Fibroblast of the aortic adventitia (primary cell): ENCODE data around the gene GPR35. TPM values are rescaled to one million over a fixed set of nuclear protein-coding genes. Genes with fewer than 3 reads are reported as not detected.

ENCODE experiments used
- DNase-seq: peaks from one replicate; pipeline ENCODE4 v3.0.0-alpha.2; 2010; ENCODE audit warnings: low read depth
- H3K4me3 ChIP-seq: 2 replicates; pipeline ENCODE4 v1.5.1; 2011; ENCODE audit warnings: low read depth, mild to moderate bottlenecking, control low read depth, low read length, moderate library complexity
- total RNA-seq: library from RNA; depleted of rRNA; stranded (reverse); fragments of >200 nt; gene quantifications from 2 replicates; pipeline ENCODE4 v1.2.3, GENCODE V29; 2012; ENCODE audit warnings: low replicate concordance
- TF ChIP-seq, protein P1 (sequence below): IDR thresholded peaks from 2 replicates; pipeline ENCODE4 v1.5.1; 2011; ENCODE audit warnings: mild to moderate bottlenecking, low read length, control low read depth, inconsistent platforms; ENCODE audit not compliant: insufficient read depth

Gene GPR35, protein sequence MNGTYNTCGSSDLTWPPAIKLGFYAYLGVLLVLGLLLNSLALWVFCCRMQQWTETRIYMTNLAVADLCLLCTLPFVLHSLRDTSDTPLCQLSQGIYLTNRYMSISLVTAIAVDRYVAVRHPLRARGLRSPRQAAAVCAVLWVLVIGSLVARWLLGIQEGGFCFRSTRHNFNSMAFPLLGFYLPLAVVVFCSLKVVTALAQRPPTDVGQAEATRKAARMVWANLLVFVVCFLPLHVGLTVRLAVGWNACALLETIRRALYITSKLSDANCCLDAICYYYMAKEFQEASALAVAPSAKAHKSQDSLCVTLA
- total RNA-seq, result 0.09 and 0.25 TPM in 2 replicates

DNA sequence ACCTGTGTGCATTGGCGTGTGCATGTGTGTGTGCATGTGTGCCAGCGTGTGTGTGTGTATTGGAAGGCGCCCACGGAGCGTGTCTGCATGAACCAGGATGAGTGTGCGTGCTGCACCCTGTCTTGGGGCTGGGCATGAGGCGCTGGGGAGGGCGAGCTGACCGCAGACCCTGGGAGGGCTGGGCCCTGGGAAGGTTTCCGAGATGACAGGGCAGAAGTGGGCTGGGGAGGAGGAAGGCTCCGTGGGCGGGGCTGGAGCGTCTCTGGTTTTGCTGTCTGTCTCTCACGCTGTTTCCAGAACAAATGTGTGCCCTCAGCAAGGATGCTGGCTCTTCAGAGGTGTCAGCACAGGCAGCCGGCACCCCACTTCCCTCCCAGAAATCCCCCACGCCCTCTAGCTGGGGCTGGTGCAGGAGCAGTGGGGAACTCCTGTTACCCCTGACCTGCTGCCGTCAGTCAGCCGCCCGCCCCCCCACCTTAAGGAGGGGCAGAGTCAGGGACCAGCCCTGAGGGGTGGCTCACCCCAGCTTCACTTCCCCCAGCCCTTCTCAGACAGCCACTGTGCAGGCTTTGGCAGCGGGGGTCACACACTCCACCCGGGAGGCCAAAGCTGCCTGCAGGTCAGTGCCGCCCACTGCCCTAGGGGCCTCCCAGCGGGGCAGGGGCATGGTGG, at the start of gene GPR35:
TSS of gene GPR35 (plus strand) at position 531 of the 672 bp plus-strand sequence. CDS start 4,473 bp downstream, outside the sequence.
- peak; percentile 15 for DNase-seq
- H3K4me3 ChIP-seq, result no peak within 1 kb of the TSS
- TF ChIP-seq, protein P1, sequence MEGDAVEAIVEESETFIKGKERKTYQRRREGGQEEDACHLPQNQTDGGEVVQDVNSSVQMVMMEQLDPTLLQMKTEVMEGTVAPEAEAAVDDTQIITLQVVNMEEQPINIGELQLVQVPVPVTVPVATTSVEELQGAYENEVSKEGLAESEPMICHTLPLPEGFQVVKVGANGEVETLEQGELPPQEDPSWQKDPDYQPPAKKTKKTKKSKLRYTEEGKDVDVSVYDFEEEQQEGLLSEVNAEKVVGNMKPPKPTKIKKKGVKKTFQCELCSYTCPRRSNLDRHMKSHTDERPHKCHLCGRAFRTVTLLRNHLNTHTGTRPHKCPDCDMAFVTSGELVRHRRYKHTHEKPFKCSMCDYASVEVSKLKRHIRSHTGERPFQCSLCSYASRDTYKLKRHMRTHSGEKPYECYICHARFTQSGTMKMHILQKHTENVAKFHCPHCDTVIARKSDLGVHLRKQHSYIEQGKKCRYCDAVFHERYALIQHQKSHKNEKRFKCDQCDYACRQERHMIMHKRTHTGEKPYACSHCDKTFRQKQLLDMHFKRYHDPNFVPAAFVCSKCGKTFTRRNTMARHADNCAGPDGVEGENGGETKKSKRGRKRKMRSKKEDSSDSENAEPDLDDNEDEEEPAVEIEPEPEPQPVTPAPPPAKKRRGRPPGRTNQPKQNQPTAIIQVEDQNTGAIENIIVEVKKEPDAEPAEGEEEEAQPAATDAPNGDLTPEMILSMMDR, result no peak

DNA sequence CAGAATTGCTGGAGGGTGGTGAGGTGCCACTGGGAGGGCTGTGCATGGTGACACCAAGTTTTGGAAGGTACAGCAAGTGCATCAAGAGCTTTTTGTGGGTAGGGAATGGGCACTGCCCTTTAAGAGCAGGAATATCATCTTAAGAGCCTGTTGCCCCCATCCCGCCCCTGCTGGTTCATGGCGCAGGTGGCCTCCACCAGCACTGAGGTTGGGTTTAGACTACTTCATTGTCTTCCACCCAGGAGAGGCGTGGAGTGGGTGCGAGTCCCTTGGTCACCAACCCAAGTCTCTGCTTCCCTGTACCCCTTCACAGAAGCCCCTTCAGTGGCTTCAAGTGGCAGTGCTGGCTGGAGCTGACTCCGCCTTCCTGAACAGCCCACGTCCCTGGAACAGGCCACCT, 49.2 kb upstream of the GPR35 start:
- H3K4me3 ChIP-seq, result no peak overlapping the region
- no peak for DNase-seq
- TF ChIP-seq, protein P1, result no peak

DNA sequence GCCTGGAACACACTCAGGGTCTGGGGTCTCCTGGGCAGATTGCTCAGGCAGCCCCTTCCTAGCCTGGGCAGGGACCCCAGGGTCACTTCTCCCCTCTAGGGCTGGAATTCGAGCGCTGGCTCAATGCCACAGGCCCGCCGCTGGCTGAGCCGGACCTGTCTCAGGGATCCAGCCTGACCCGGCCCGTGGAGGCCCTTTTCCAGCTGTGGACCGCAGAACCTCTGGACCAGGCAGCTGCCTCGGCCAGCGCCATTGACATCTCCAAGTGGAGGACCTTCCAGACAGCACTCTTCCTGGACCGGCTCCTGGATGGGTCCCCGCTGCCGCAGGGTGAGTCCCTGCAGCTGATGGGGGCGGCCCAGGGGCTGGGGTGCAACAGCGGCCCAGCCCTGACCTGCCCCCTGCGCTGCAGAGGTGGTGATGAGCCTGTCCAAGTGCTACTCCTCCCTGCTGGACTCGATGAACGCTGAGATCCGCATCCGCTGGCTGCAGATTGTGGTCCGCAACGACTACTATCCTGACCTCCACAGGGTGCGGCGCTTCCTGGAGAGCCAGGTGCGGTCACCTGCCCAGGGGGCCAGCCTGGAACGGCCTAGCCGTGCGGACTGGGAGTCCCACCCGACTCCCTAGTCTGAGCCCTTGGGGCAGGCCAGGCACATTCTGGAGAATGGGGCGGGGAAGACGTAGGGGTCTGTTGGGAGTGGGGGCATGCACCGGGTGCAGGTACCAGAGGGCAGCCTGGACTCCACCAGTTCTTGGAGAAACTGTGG, 48.7 kb upstream of the GPR35 start:
- no peak for DNase-seq
- no peak overlapping the region for H3K4me3 ChIP-seq
- TF ChIP-seq, protein P1, result no peak

DNA sequence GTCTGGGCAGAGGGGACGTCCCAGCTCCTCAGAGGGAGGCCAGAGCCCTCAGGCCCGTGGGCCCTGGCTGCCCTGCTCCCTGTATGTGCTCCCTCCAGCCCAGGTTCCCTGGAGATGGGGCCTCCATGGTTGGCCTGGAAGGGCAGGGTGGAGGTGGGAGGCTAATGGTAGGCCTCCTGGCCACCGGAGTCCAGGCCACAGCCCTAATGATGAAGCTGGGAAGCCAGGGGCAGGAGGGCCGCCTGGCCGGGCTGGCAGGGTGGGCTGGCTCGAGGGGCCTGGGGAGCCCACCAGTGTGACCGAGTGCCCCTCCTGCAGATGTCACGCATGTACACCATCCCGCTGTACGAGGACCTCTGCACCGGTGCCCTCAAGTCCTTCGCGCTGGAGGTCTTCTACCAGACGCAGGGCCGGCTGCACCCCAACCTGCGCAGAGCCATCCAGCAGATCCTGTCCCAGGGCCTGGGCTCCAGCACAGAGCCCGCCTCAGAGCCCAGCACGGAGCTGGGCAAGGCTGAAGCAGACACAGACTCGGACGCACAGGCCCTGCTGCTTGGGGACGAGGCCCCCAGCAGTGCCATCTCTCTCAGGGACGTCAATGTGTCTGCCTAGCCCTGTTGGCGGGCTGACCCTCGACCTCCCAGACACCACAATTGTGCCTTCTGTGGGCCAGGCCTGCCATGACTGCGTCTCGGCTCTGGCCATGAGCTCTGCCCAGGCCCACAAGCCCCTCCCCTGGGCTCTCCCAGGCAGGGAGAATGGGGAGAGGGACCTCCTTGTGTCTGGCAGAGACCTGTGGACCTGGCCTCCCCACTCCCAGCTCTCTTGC, 47.8 kb upstream of the GPR35 start:
- DNase-seq, result no peak
- TF ChIP-seq, protein P1, result no peak
- H3K4me3 ChIP-seq, result no peak overlapping the region

DNA sequence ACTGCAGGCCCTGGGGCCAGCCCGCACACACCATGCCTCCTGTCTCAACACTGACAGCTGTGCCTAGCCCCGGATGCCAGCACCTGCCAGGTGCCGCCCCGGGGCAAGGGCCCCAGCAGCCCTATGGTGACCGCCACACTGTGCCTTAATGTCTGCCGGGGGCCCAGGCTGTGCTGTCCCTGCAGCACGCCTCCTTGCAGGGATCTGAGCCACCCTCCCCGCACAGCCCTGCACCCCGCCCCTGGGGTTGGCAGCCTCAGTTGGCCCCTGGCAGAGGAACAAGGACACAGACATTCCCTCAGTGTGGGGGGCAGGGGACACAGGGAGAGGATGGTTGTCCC, 47.2 kb upstream of the GPR35 start:
- no peak for DNase-seq
- TF ChIP-seq, protein P1, result no peak
- no peak overlapping the region for H3K4me3 ChIP-seq

DNA sequence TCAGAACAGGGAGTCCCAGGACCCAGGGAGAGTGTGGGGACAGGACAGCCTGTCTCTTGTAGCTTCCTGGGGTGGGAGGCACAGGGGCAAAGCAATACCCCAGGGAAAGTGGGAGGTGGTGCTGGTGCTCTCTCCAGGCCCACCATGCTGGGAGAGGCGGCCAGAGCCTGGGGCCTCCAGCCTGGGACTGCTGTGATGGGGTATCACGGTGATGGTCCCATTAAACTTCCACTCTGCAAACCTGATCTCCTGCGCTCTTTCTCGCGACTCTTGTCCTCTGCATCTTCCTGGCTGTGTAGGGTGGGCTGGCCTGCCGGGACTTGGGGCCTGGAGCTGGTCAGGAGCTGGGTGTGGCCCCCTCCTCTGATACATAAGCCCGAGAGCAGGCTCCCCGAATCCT, 46.8 kb upstream of the GPR35 start:
- no peak overlapping the region for H3K4me3 ChIP-seq
- no peak for DNase-seq
- TF ChIP-seq, protein P1, result no peak
